Measurements from ENCODE around the gene MAB21L3. TPM values are rescaled to one million over a fixed set of nuclear protein-coding genes. Genes with fewer than 3 reads are reported as not detected.

Gene MAB21L3
- polyA plus RNA-seq (ENCODE audit: insufficient read length in 3 of 3) = 1 to 10 TPM in 1 of 3 donors, under 1 TPM in 2; 0.88 to 1.1 (median 0.98) TPM

DNA sequence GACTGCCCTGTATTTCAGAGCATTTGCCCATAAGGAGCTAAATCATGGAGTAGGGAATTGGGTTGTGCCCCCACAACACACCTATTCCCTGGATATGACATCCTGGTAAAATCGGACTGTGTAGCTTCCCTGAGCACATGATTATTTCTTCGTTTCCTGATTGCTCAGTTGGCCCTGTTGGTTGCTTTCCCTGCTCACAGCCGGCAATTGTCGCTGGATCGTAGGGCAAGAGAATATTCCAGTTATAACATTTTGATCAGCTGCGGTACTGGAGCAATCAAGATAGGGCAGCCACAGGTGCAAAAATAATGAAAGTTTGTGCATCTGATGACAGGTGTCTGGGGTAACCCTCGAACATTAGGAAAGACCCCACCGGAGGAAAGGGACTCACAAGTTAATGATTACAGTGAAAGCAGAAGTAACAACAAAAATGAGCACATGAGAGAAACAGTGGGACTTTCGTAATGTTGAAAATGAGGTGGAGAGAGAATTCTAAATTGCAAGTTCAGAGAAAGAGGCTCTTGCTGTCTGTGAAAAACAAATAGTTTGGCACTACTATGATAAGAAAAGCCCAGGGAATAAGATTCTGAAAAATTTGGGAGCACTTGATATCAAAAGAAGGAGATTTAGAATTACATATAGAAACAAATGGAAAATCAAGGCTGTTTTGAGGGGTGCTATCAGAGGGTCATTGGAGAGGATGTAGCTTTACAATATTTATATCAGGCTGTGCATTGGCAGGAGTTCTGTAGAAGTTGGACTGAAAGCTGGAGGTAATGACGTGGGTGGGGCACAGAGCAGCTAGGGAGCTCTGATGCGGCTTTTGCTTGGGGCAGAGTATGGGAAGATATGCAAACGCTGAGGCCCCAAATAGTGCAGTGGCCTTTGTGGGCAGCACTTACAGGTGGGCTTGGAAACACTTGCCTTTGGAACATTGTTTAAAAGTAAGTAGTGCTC lies at the start of gene MAB21L3:
Gene MAB21L3, plus strand, starts transcription at position 833 of the 957 bp plus-strand sequence. CDS start 1,217 bp downstream, outside the sequence.
- DNase-seq (ENCODE audit: low read depth in 3 of 3, low spot score in 2 of 3) = no peak

DNA sequence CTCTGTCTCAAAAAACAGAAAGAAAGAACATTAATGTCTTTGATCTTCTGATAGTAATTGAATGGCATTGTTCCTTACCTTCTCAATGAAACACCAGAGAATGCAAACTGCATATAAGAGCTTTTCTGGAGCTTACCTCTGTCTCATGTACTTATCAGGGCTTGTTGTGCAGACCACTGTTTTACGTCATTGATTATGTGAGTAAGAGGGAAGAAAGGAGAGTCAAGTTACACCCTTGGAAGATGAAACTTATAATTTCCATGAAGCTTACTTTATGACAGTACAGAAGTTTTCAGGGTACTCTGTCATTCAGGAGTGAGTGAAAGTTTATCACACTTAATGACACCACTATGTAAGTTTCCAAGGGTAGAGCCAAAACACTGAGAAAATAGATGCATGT lies 49.0 kb upstream of the MAB21L3 start:
- no peak for DNase-seq (ENCODE audit: low read depth in 3 of 3, low spot score in 2 of 3)

GRCh38 chr1:116064616-116065015 lies 46.6 kb upstream of the MAB21L3 start:
- no peak for DNase-seq (ENCODE audit: low read depth in 3 of 3, low spot score in 2 of 3)

- DNase-seq (ENCODE audit: low read depth in 3 of 3, low spot score in 2 of 3) = no peak
Measured at GRCh38 chr1:116066868-116067565, 44.2 kb upstream of the MAB21L3 start.

DNA sequence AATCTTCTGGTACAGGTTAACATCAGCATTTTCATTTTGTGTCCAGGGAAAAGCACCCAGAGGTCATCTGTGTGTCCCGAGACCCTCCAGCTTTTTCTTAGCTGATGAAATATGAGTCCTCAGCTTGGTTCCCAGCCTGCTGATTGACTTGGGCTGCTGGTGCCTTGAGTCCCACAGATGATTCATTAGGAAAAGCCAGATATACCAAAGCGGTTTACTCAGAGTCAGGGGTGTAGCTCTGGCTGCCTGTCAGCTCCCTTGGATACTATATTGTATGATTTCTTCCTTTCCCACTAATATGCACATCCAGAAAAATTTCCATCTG lies 43.7 kb upstream of the MAB21L3 start:
- DNase-seq (ENCODE audit: low read depth in 3 of 3, low spot score in 2 of 3) = no peak

DNA sequence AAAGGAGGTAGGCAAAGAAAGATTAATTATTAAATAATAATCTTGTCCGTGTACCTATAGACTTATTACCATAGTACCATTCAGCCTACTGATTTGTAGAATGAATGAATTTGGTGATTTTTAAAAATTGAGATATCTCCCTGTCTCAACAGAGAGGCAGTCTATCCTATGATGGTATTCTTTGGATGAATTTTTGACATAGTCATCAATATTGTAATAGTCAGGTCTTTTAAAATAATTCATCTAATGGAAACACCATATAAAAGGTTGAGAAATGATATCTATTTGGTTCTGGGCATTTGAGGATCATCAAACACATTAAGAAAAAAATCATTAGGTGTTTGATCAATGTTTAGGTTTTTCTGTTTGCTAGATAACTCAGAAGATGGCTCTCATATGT lies 35.6 kb upstream of the MAB21L3 start:
- DNase-seq (ENCODE audit: low read depth in 3 of 3, low spot score in 2 of 3) = no peak

- DNase-seq (ENCODE audit: low read depth in 3 of 3, low spot score in 2 of 3) = no peak
Measured at GRCh38 chr1:116075990-116076389, 35.2 kb upstream of the MAB21L3 start.

- DNase-seq (ENCODE audit: low read depth in 3 of 3, low spot score in 2 of 3) = no peak
Measured at GRCh38 chr1:116076831-116077230, 34.4 kb upstream of the MAB21L3 start.

DNA sequence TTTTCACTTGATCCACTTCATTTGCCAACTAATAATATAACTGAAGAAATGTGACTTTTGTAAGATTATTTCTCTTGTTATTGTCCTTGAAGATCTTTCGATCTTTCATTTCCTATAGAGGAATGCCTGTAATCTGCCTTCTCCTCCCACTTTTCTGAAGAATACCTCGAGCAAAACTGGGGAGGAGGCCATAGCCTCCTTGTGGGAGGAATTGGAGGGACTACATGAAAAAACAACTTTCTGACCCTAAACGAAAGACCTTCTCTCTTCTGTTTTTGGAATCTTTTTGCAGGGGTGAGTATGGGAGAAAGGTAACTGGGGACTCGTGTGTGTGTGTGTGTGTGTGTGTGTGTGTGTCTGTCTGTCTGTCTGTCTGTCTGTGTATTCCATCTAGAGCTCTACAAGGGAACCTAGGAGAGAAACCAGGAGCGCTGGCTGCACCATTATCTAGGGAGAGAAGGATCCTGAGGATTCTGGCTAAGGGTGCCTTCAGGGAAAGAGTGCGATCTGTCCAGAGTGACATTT lies 32.4 kb upstream of the MAB21L3 start:
- DNase-seq (ENCODE audit: low read depth in 3 of 3, low spot score in 2 of 3) = no peak

DNA sequence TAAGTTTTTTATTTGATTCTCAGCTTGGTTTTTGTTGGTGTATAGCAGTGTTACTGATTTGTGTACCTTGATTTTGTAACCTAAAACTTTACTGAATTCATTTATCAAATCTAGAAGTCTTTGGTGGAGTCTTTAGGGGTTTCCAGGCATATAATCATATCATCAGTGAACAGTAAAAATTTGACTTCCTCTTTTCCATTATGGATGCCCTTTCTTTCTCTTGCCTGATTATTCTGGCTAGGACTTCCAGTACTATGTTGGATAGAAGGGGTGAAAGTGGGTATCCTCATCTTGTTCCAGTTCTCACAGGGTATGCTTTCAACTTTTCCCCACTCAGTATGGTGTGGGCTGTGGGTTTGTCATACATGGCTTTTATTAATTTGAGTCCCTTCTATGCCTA lies 23.6 kb upstream of the MAB21L3 start:
- DNase-seq (ENCODE audit: low read depth in 3 of 3, low spot score in 2 of 3) = no peak

- no peak for DNase-seq (ENCODE audit: low read depth in 3 of 3, low spot score in 2 of 3)
Measured at GRCh38 chr1:116089870-116090269, 21.3 kb upstream of the MAB21L3 start.

- DNase-seq (ENCODE audit: low read depth in 3 of 3, low spot score in 2 of 3) = no peak
Measured at GRCh38 chr1:116091083-116091482, 20.1 kb upstream of the MAB21L3 start.

DNA sequence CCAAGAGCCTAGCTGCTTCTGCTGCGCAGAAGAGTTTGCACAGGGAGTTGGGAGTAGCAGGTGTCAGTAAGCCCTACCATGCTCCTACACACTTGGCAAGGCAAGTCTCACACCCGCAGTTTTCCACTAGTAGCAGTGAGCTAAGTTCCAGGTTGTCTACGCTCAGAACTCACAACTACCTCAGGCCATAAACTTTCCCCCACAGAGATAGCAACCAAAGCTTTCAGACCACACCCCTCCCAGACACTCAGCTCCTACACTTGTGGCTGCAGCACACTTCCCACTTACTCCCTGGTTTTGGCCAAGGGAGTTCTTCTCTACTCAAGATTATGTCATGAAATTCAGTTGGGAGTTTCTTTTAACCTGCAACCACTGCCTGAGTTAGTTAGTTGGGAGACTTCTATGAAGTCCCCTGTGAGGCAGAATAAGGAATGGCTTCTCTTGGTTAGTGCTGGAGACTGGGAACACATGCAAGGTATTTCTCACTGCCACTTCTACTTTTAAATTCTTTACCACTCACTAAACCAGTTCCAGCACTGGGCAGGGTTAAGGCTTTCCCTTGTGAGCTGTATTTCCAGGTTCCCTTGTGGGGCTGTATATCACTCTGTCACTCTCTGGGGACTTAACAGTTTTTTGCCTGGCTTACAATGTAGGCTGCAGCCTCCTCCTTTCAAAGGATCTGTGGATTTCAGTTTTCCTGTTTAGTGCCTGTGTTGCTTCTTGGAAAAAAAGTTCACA lies 18.3 kb upstream of the MAB21L3 start:
- no peak for DNase-seq (ENCODE audit: low read depth in 3 of 3, low spot score in 2 of 3)

GRCh38 chr1:116095027-116095426 lies 16.2 kb upstream of the MAB21L3 start:
- no peak for DNase-seq (ENCODE audit: low read depth in 3 of 3, low spot score in 2 of 3)

DNA sequence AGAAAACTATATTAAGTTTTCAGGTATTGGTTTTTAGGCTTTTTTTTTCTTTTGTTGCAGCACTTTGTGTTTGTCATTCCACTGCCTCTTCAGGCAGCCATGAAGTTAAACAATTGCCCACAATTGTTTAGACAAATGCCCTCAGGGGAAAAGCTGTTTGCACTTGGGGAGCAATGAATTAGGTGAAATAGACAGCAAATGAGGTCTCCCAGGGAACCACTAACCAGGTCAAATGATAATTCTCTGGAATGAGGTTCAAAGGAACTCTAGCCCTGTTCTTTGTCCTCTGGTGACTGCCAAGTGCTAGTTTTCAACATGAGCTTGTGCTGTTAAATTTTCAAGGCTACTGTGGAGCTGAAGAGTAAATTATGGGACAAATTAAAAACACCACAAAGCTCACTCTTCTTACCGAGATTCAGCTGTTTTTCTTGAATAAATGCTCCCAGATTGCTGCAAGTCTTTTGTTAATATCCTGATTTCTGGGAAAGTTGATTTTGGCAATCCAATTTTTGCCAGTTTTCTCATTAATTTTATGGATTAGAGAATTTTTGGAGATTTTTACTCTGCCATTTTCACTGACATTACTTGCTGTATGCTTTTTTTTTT lies 15.1 kb upstream of the MAB21L3 start:
- DNase-seq (ENCODE audit: low read depth in 3 of 3, low spot score in 2 of 3) = no peak

- DNase-seq (ENCODE audit: low read depth in 3 of 3, low spot score in 2 of 3) = no peak
Measured at GRCh38 chr1:116097626-116098025, 13.6 kb upstream of the MAB21L3 start.

- no peak for DNase-seq (ENCODE audit: low read depth in 3 of 3, low spot score in 2 of 3)
Measured at GRCh38 chr1:116099379-116099778, 11.8 kb upstream of the MAB21L3 start.

DNA sequence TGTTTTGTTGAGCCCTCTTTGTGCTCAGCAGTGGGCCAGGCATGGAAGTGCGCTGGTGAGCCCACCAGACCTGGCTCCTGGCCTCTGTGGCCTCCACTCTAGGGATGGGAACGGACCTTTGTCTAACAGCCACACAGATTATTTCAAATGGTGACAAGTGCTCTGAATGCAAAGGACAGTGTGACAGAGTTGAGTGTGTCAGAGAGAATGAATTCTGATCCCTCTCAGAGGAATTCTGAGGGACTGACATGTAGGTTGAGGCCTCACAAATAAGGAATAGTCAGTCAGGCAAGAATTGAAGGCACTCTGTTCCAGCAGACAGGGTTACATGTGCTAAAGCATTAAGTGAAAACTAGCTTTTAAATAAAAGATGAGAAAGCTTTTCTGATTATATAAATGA lies 11.3 kb upstream of the MAB21L3 start:
- no peak for DNase-seq (ENCODE audit: low read depth in 3 of 3, low spot score in 2 of 3)

DNA sequence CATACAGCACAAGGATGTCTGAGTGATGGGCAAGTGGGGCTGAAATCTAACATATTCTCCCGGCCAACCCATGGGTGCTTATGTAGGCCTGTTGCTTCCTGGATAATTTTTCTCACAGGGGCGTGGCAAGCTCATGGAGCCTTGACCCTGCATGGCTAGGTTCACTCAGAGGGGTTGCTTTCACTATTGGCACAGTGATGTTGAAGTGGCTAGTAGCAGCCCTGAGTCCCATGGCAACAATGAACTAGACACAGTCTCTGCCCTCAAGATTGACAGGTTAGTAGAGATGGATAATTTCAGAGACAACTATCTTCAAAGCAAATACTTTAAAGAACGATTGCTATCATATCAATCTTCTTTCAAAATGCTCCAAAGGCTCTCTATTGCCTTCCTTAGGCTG lies 6.5 kb upstream of the MAB21L3 start:
- no peak for DNase-seq (ENCODE audit: low read depth in 3 of 3, low spot score in 2 of 3)

- DNase-seq (ENCODE audit: low read depth in 3 of 3, low spot score in 2 of 3) = no peak
Measured at GRCh38 chr1:116105996-116106395, 5.2 kb upstream of the MAB21L3 start.

DNA sequence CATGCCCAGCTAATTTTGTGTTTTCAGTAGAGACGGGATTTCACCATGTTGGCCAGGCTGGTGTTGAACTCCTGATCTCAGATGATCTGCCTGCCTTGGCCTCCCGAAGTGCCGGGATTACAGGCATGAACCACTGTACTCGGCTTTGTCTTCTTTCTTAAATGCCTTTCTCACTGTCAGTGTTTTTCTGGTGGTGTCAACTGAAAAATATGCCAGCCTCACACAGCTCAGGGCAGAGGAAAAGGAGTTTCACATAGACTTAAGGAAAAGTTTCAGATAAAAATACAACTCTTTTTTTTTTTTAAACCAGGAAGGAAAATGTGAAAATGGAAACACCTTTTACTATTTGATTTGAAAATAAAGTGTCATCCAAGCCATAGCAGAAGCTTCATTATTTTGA lies 4.6 kb upstream of the MAB21L3 start:
- no peak for DNase-seq (ENCODE audit: low read depth in 3 of 3, low spot score in 2 of 3)

Measured in right renal cortex interstitium (tissue), 3 donors.